ENCODE data around the gene CAND2. TPM values are rescaled to one million over a fixed set of nuclear protein-coding genes. Genes with fewer than 3 reads are reported as not detected.

The CAND2 gene
- total RNA-seq, 1 experiment from 2014 or later: not detected

- BruUV-seq (replicated peaks): no TSS peak
- Mint-ChIP-seq H3K9me3 (ENCODE audit: low read depth, unreplicated experiment) (no peaks in the 10 kb centered on the region), H3K36me3 (ENCODE audit: insufficient read depth, unreplicated experiment) (peaks cover 6% of the 10 kb centered on the region), H3K27ac (ENCODE audit: unreplicated experiment) (no peak overlapping the region), H3K4me3 (ENCODE audit: low read depth, unreplicated experiment) (no peak overlapping the region), H3K4me1 (ENCODE audit: low read depth, unreplicated experiment) (peaks cover 33% of the 10 kb centered on the region), H3K27me3 (ENCODE audit: unreplicated experiment) (no peaks in the 10 kb centered on the region)
- TF ChIP-seq CTCF (IDR thresholded peaks at IDR 0.05; ENCODE audit: unreplicated experiment): no peak
- CTCF ChIA-PET: no interaction called here
- intact Hi-C loops (cut with micrococcal nuclease; ENCODE audit: unreplicated experiment): no loop called here
- no peak for DNase-seq
Observed at GRCh38 chr3:12758025-12758781, 38.3 kb upstream of the CAND2 start.

- peak within 1 kb of the TSS; percentile 36 for H3K27ac Mint-ChIP-seq (ENCODE audit: unreplicated experiment)
- DNase-seq: peak; percentile 41
- no peaks in the 10 kb centered on the region for H3K9me3 Mint-ChIP-seq (ENCODE audit: low read depth, unreplicated experiment)
- no peaks in the 10 kb centered on the region for H3K27me3 Mint-ChIP-seq (ENCODE audit: unreplicated experiment)
- BruUV-seq (replicated peaks): no TSS peak
- H3K36me3 Mint-ChIP-seq (ENCODE audit: insufficient read depth, unreplicated experiment): no peaks in the 10 kb centered on the region
- CTCF ChIA-PET: no interaction called here
- H3K4me1 Mint-ChIP-seq (ENCODE audit: low read depth, unreplicated experiment): peaks cover 28% of the 10 kb centered on the region
- intact Hi-C loops (cut with micrococcal nuclease; ENCODE audit: unreplicated experiment): no loop called here
- H3K4me3 Mint-ChIP-seq (ENCODE audit: low read depth, unreplicated experiment): no peak within 1 kb of the TSS
- TF ChIP-seq CTCF (IDR thresholded peaks at IDR 0.05; ENCODE audit: unreplicated experiment): no peak
Observed at GRCh38 chr3:12759097-12759679, 37.3 kb upstream of the CAND2 start, which contains the start of gene TMEM40. TMEM40 (minus strand) TSS chr3:12759259; CDS start chr3:12749832, 9,427 bp downstream.

- CTCF ChIA-PET: interaction anchor here (0.7 kb wide), 1 partner anchor 1726 kb away, joined by 4 read pairs; no protein-coding TSS in a partner anchor
- H3K36me3 Mint-ChIP-seq (ENCODE audit: insufficient read depth, unreplicated experiment): no peaks in the 10 kb centered on the region
- no peaks in the 10 kb centered on the region for H3K27me3 Mint-ChIP-seq (ENCODE audit: unreplicated experiment)
- DNase-seq: no peak
- no peak overlapping the region for H3K4me3 Mint-ChIP-seq (ENCODE audit: low read depth, unreplicated experiment)
- intact Hi-C loops (cut with micrococcal nuclease; ENCODE audit: unreplicated experiment): no loop called here
- peak overlapping the region; percentile 17 for H3K27ac Mint-ChIP-seq (ENCODE audit: unreplicated experiment)
- no TSS peak for BruUV-seq (replicated peaks)
- H3K4me1 Mint-ChIP-seq (ENCODE audit: low read depth, unreplicated experiment): peaks cover 25% of the 10 kb centered on the region
- H3K9me3 Mint-ChIP-seq (ENCODE audit: low read depth, unreplicated experiment): no peaks in the 10 kb centered on the region
- no peak for TF ChIP-seq CTCF (IDR thresholded peaks at IDR 0.05; ENCODE audit: unreplicated experiment)
Observed at GRCh38 chr3:12759693-12760565, 36.6 kb upstream of the CAND2 start.

GRCh38 chr3:12764171-12764776 is 32.2 kb upstream of the CAND2 start:
- no TSS peak for BruUV-seq (replicated peaks)
- DNase-seq: no peak
- peaks cover 15% of the 10 kb centered on the region for H3K27me3 Mint-ChIP-seq (ENCODE audit: unreplicated experiment)
- no peak for TF ChIP-seq CTCF (IDR thresholded peaks at IDR 0.05; ENCODE audit: unreplicated experiment)
- CTCF ChIA-PET: interaction anchor here (1.3 kb wide), 1 partner anchor 17 kb away, joined by 3 read pairs; no protein-coding TSS in a partner anchor
- no peak overlapping the region for H3K4me3 Mint-ChIP-seq (ENCODE audit: low read depth, unreplicated experiment)
- H3K9me3 Mint-ChIP-seq (ENCODE audit: low read depth, unreplicated experiment): no peaks in the 10 kb centered on the region
- no peaks in the 10 kb centered on the region for H3K36me3 Mint-ChIP-seq (ENCODE audit: insufficient read depth, unreplicated experiment)
- H3K4me1 Mint-ChIP-seq (ENCODE audit: low read depth, unreplicated experiment): peaks cover 20% of the 10 kb centered on the region
- intact Hi-C loops (cut with micrococcal nuclease; ENCODE audit: unreplicated experiment): no loop called here
- H3K27ac Mint-ChIP-seq (ENCODE audit: unreplicated experiment): no peak overlapping the region
